ENCODE data around the gene CADM4. TPM values are rescaled to one million over a fixed set of nuclear protein-coding genes. Genes with fewer than 3 reads are reported as not detected.

CADM4 gene, protein sequence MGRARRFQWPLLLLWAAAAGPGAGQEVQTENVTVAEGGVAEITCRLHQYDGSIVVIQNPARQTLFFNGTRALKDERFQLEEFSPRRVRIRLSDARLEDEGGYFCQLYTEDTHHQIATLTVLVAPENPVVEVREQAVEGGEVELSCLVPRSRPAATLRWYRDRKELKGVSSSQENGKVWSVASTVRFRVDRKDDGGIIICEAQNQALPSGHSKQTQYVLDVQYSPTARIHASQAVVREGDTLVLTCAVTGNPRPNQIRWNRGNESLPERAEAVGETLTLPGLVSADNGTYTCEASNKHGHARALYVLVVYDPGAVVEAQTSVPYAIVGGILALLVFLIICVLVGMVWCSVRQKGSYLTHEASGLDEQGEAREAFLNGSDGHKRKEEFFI
- 10 to 100 TPM in 2 of 6 donors, 1 to 10 TPM in 4; 5.9 to 11.3 (median 7.5) TPM for total RNA-seq
- polyA plus RNA-seq = 10 to 100 TPM in 1 of 2 donors, 1 to 10 TPM in 1; 9.8 to 10.5 TPM

- no peak for FAIRE-seq
- peak; percentile 41 to 82 (median 58) for DNase-seq
- H3K4me3 ChIP-seq = peak within 1 kb of the TSS; percentile 26 to 53 (median 47)
- ATAC-seq = peak; percentile 87 to 93 (median 89)
- no peak within 1 kb of the TSS for H3K27ac ChIP-seq
- H3K9me3 ChIP-seq = no peaks in the 10 kb centered on the region
- no peaks in the 10 kb centered on the region for H3K4me1 ChIP-seq
- TF ChIP-seq CTCF (IDR thresholded peaks at IDR 0.05) = no peak
- H3K36me3 ChIP-seq = no peaks in the 10 kb centered on the region
- WGBS, 2 donors = 0 to 1% methylated on average over 68 to 109 of the region's 110 CpGs
- H3K27me3 ChIP-seq = no peaks in the 10 kb centered on the region
- intact Hi-C loops (cut with DNase I) = loop anchor here in 1 of 3 donors (10.0 kb wide), 1 partner anchor 85 kb away; no protein-coding TSS in a partner anchor
Observed at GRCh38 chr19:43639519-43640423, at the start of gene CADM4. TSS of gene CADM4 (minus strand) at chr19:43639850. CDS start at chr19:43639790, 60 bp downstream.

- FAIRE-seq (no peak), DNase-seq (no peak), ATAC-seq (no peak)
- no peaks in the 10 kb centered on the region for H3K36me3 ChIP-seq
- intact Hi-C loops (cut with DNase I) = no loop called here
- H3K4me1 ChIP-seq = no peaks in the 10 kb centered on the region
- no peaks in the 10 kb centered on the region for H3K27me3 ChIP-seq
- 64 to 70% methylated on average over 10 of the region's 10 CpGs for WGBS, 2 donors
- TF ChIP-seq CTCF (IDR thresholded peaks at IDR 0.05) = no peak
- no peaks in the 10 kb centered on the region for H3K9me3 ChIP-seq
- no peak overlapping the region for H3K4me3 ChIP-seq
- H3K27ac ChIP-seq = no peak overlapping the region
Observed at GRCh38 chr19:43688059-43688701, 48.5 kb upstream of the CADM4 start.

- no peaks in the 10 kb centered on the region for H3K36me3 ChIP-seq
- H3K27ac ChIP-seq = no peak overlapping the region
- ATAC-seq (no peak), DNase-seq (no peak), FAIRE-seq (no peak)
- no peaks in the 10 kb centered on the region for H3K4me1 ChIP-seq
- H3K4me3 ChIP-seq = no peak overlapping the region
- WGBS, 2 donors = 41 to 43% methylated on average over 1 of the region's 1 CpG
- TF ChIP-seq CTCF (IDR thresholded peaks at IDR 0.05) = no peak
- no peaks in the 10 kb centered on the region for H3K27me3 ChIP-seq
- no peaks in the 10 kb centered on the region for H3K9me3 ChIP-seq
- intact Hi-C loops (cut with DNase I) = no loop called here
Observed at GRCh38 chr19:43687660-43687997, 48.0 kb upstream of the CADM4 start.

- no peak for TF ChIP-seq CTCF (IDR thresholded peaks at IDR 0.05)
- WGBS, 2 donors = 74 to 93% methylated on average over 1 of the region's 1 CpG
- intact Hi-C loops (cut with DNase I) = no loop called here
- Histone ChIP-seq H3K27ac (no peak overlapping the region), H3K4me1 (no peaks in the 10 kb centered on the region), H3K27me3 (no peaks in the 10 kb centered on the region), H3K36me3 (no peaks in the 10 kb centered on the region), H3K9me3 (no peaks in the 10 kb centered on the region), H3K4me3 (no peak overlapping the region)
- no peak for FAIRE-seq
- no peak for DNase-seq
- no peak for ATAC-seq
Observed at GRCh38 chr19:43684326-43684725, 44.7 kb upstream of the CADM4 start.
